Vagina (tissue), 2 donors: ENCODE measurements around the gene LPP.
A peak's percentile ranks its signal among the peaks of the same experiment; 100 is the strongest.

Source experiments
- POLR2AphosphoS5 ChIP-seq, 2 donors: sonication (generic); formaldehyde crosslinking; IDR thresholded peaks; one replicate each; pipeline ENCODE4 v1.9.0; 2017; ENCODE audit warnings: antibody characterized with exemption in 2 of 2, mild to moderate bottlenecking in 2 of 2, low read depth in 1 of 2; ENCODE audit not compliant: insufficient read depth in 1 of 2
- TF ChIP-seq, protein P1 (sequence below), 3 experiments: fragments of 450-650 bp in 2 of 3; fragments of 200-600 bp in 1 of 3; sonication (generic) in 1 of 3; IDR thresholded peaks; one replicate each; pipeline ENCODE4 v1.5.1; 2017 to 2019; ENCODE audit warnings: antibody characterized with exemption in 3 of 3, mild to moderate bottlenecking in 2 of 3, moderate library complexity in 2 of 3

DNA sequence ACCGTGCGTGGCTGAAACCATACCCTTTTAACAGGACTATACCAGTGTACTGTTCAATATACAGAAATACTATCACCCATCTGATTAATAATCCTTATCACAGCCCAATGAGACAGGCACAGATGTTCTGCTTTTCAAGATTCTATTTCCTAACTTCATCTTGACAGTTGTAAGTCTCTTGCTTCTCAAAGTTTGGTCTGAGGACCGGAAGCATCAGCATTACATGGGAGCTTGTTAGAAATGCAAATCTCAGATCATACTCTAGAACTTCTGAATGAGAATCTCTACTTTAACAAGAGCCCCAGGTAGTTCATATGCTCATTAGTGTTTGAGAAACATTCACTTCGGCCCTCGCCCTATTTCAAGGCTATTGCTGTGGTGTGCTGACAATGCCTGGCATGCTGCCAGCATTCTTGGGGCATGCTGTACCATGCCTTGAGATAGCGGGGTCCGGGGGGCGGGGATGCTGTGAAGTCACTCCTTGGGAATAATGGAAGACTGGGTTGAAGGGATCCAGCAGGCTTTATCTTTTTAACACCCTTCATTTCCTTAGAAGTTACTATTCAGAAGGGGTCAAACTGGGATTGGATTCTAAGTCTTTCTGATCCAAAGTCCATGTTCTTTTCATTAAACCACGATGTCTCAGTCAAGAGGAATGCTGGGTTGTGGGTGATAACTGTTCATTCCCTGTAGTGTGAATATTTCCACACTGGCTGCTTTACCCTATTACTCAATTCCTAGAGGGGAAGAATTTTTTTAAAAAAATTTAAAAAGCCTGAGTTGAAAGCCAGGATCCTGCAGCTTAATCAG, 194.7 kb downstream of the LPP start:
- TF ChIP-seq, protein P1, sequence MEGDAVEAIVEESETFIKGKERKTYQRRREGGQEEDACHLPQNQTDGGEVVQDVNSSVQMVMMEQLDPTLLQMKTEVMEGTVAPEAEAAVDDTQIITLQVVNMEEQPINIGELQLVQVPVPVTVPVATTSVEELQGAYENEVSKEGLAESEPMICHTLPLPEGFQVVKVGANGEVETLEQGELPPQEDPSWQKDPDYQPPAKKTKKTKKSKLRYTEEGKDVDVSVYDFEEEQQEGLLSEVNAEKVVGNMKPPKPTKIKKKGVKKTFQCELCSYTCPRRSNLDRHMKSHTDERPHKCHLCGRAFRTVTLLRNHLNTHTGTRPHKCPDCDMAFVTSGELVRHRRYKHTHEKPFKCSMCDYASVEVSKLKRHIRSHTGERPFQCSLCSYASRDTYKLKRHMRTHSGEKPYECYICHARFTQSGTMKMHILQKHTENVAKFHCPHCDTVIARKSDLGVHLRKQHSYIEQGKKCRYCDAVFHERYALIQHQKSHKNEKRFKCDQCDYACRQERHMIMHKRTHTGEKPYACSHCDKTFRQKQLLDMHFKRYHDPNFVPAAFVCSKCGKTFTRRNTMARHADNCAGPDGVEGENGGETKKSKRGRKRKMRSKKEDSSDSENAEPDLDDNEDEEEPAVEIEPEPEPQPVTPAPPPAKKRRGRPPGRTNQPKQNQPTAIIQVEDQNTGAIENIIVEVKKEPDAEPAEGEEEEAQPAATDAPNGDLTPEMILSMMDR (IDR thresholded peaks at IDR 0.05): no peak
- TF ChIP-seq POLR2AphosphoS5 (IDR thresholded peaks at IDR 0.05; ENCODE audit: insufficient read depth in 1 of 2, low read depth in 1 of 2): peak; percentile 20 to 43
